GM18499 (cell line): ENCODE measurements around the gene UBB.

Experiments
- ATAC-seq: cut with Tn5 transposase; IDR thresholded peaks from one replicate; pipeline ENCODE4 v1.9.1; 2021; ENCODE audit warnings: moderate number of reproducible peaks; ENCODE audit not compliant: insufficient read depth, unreplicated experiment

The UBB gene

DNA sequence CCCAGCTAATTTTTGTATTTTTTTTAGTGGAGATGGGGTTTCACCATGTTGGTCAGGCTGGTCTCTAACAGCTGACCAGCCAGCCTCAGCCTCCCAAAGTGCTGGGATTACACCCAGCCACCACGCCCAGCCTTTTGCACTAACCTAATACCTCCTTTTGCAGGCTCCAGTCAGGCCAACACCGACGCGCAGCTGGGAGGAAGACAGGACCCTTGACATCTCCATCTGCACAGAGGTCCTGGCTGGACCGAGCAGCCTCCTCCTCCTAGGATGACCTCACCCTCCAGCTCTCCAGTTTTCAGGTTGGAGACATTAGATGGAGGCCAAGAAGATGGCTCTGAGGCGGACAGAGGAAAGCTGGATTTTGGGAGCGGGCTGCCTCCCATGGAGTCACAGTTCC is 36.5 kb downstream of the UBB start:
- no peak for ATAC-seq

DNA sequence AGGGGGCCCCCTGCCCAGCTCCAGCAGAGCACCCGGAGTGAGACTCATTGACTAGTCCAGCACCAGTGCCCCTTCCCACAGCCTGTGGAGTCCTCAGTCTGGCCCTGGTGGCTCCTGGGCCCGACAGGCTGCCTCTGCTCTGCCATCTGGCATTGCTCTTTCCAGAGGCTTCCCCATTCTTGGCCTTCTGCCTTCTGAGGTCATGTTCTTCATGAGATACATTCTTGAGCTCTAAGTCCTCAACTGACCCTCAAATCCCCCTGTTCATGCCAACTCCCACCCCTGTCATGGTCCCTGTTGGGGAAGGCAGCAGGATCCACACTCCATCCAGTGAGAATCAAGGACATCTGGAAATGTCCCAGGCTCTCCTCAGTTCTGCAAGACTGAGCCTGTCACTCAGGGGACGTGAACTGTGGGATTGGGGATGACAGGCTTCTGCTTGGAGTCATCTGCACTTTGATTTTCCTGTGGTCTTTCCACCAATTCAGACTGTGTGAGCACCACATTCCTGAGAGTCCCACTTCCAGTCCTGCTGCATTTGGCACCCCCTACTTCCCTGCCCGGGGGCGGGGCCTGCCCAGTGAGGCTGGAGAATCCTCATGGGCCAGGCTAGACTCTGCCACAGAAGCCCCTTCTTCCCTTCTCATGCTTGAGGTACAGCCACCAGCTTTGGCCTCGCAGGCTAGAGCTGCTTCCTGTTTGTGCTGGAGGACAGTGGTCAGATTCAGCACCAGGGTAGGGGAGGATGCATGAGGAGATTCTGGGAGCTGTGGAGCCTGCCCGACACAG is 37.2 kb downstream of the UBB start:
- ATAC-seq: no peak

GRCh38 chr17:16418685-16419068 is 37.8 kb downstream of the UBB start:
- no peak for ATAC-seq

DNA sequence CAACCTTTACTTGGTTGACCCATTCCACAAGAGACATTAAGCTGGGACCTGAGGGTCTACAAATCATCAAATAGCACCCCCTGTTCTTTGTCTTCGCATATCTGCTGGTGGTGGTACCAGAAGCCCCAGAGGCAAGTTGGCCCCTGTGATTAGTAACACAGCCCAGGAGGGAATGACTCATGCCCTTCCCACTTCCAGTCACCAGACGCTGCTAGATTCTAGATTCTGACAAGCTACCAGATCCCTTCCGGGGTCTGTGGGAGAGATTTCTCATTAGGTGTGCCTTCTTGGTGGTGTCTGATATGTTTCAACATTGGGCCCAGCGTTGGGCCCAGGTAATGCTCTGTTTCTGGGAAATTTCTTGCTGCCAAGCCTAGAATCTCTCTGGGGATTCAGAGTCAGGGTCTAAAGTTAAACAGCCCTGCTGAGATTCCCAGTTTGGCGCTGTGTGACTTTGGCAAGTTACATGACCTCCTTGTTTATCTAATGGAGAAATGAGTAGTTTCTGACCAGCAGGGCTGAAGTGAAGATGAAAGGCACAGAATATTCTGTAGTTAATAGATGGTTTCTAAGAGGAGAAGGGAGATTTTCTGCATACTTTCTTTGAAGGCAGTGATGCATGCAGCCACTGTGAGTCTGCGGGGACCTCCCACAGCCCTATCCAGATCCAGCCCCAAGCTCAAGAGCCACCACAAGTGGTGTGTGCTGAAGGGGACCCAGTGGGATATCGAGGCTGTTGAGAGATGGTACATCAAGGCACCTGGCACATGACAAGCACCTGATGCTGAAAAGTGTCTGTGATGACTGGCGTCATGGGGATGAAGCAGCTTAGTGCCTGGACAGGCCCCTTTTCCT is 38.4 kb downstream of the UBB start:
- ATAC-seq: no peak

DNA sequence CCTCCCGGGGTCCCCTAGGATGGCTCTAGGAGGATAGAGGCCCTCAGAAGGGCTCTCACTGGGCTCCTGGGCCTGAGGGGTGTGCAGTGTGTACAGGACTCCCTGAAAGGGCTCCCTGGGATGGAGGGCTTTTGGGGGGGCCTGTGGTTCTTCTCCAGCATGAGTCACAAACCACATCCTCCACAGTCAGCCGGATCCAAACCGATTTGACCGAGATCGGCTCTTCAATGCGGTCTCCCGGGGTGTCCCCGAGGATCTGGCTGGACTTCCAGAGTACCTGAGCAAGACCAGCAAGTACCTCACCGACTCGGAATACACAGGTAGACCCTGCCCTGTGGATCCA is 39.0 kb downstream of the UBB start:
- ATAC-seq: no peak

DNA sequence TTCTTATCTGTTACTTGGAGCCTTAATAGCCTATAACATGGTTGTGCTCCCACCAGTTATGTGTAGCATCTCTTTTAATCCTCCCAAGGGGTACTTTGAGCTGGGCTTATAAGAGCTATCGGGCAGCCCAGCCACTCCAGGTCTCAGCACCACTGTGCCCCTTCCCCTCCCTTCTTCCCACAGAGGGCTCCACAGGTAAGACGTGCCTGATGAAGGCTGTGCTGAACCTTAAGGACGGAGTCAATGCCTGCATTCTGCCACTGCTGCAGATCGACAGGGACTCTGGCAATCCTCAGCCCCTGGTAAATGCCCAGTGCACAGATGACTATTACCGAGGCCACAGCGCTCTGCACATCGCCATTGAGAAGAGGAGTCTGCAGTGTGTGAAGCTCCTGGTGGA is 41.5 kb downstream of the UBB start:
- no peak for ATAC-seq

GRCh38 chr17:16423226-16423872 is 42.5 kb downstream of the UBB start:
- ATAC-seq: no peak

- no peak for ATAC-seq
Observed at GRCh38 chr17:16425202-16425601, 44.3 kb downstream of the UBB start.

- no peak for ATAC-seq
Observed at GRCh38 chr17:16425698-16426659, 45.1 kb downstream of the UBB start.

DNA sequence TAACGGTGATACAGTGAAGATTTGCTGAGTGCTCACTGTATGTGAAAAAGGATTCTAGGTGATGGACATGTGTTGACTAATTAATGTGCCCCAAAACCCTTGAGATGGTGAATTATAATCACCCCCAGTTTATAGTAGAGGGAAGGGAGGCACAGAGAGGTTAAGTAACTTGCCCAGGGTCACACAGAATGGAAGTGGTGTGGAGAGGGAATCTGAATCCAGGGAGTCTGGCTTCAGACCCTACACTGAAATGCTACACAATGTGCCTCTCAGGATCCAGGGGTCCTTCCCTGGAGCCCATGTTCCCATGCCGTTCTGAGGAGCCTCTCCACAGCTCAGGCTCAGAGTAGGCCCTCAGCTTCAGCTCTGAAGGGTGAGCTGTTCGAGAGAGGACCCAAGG is 46.1 kb downstream of the UBB start:
- ATAC-seq: no peak

GRCh38 chr17:16428098-16428882 is 47.4 kb downstream of the UBB start:
- ATAC-seq: no peak

- ATAC-seq: no peak
Observed at GRCh38 chr17:16429083-16429482, 48.2 kb downstream of the UBB start.

DNA sequence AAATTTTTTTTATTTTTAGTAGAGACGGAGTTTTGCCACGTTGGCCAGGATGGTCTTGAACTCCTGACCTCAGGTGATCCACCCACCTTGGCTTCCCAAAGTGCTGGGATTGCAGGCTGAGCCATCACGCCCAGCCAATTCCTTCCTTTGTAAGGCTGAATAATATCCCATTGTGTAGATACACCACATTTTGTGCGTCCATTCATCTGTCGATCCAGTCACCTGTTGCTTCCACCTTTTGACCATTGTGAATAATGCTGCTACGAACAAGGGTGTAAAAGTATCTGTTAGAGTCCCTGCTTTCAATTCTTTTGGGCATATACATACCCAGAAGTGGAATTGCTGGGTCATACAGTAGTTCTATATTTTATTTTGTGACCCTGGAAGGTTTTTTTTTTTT is 49.8 kb downstream of the UBB start:
- no peak for ATAC-seq

DNA sequence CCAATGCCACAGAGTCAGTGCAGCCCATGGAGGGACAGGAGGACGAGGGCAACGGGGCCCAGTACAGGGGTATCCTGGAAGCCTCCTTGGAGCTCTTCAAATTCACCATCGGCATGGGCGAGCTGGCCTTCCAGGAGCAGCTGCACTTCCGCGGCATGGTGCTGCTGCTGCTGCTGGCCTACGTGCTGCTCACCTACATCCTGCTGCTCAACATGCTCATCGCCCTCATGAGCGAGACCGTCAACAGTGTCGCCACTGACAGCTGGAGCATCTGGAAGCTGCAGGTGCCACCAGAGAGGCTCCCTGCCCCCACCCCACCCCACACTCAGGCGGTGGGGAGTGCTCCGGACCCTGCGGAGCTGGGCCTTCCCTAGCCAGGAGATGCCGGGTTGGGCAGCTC is 51.1 kb downstream of the UBB start:
- ATAC-seq: no peak
